ENCODE measurements around the gene MED28. TPM values are rescaled to one million over a fixed set of nuclear protein-coding genes. Genes with fewer than 3 reads are reported as not detected.
"Not testable (repeated sequence)": the region's sequence is repeated elsewhere in the genome, so short reads cannot be mapped to it uniquely, and the experiment has no call there.

The MED28 gene, protein sequence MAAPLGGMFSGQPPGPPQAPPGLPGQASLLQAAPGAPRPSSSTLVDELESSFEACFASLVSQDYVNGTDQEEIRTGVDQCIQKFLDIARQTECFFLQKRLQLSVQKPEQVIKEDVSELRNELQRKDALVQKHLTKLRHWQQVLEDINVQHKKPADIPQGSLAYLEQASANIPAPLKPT
- 10 to 100 TPM; 48.6 to 49.9 TPM for total RNA-seq

DNA sequence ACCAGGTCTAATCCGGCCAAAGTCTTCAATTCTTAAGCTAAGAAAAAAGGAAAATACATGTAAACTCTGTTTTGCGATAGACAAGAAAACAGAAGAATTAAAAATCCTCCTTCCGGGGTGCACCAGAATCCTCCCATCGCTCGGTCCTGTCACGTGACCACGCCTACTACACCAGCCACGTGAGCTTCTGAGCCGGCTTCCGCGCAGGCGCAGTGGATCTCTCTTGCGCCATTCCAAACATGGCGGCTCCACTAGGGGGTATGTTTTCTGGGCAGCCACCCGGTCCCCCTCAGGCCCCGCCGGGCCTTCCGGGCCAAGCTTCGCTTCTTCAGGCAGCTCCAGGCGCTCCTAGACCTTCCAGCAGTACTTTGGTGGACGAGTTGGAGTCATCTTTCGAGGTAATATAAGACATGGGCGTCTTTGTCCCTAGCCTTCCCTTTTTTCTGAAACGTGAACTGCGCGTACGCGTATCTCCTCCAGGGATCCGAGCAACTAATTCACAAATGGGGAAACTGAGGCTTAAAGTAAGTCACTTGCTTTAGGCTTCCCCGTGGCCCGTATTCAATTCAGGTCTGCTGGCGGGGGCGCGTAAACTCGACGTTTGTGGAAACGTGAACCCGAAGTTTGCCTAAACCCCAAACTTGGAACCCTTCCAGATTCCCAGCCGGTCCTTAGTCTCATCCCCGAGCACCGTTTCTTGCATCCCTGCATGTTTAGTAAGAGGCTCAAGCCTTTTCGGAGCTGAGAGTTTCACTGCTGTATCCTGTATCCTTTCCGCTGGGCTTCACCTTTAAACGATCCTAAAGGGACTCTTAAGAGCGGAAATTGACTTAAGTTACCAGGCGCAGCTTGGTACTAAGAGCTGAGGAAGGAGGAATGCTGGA, at the start of gene MED28:
Gene MED28, plus strand, starts transcription at position 226 of the 884 bp plus-strand sequence. Its CDS starts 14 bp downstream, at position 240.
- H3K27me3 Mint-ChIP-seq, result no peaks in the 10 kb centered on the region
- DNase-seq, result peak; percentile 96
- ChIA-PET CTCF (interaction anchor here (0.6 to 2.4 kb wide), 11 partner anchors 10 to 203 kb away, joined by 3 to 13 read pairs (median 3); partner anchors contain the start of genes DCAF16, LAP3 and NCAPG), POLR2A (interaction anchor here (0.7 to 7.2 kb wide), 23 partner anchors 9 to 408 kb away, joined by 3 to 146 read pairs (median 4); partner anchors contain the start of genes DCAF16, LAP3 and NCAPG)
- no peaks in the 10 kb centered on the region for H3K9me3 Mint-ChIP-seq
- H3K36me3 Mint-ChIP-seq (ENCODE audit: low read depth), result peaks cover 30% of the 10 kb centered on the region
- H3K27ac Mint-ChIP-seq, result peak within 1 kb of the TSS; percentile 93
- H3K4me3 Mint-ChIP-seq, result peak within 1 kb of the TSS; percentile 97
- H3K4me1 Mint-ChIP-seq, result peaks cover 52% of the 10 kb centered on the region

DNA sequence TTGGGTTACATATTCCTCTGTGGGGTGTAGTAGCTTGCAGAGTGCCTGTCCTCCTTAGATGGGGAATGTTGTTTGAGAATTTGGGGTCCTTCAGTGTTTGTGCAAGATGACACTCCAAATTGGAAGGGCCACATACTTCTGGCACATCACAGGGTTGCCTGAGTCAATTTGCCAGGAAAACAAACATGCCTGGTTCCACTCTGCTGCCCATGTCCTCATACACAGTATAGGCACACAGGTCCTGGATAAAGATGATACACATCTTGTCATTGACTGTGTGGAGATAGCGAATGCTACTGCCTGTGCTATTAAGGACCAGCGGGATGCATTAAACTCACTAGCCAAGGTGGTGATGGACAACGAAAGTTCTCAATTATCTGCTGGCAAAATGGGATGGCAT, 48.6 kb upstream of the MED28 start:
- POLR2A ChIA-PET, result no interaction called here
- H3K27me3 Mint-ChIP-seq, result peaks cover 6% of the 10 kb centered on the region
- H3K4me1 Mint-ChIP-seq, result no peaks in the 10 kb centered on the region
- no peaks in the 10 kb centered on the region for H3K36me3 Mint-ChIP-seq (ENCODE audit: low read depth)
- no peak overlapping the region for H3K4me3 Mint-ChIP-seq
- no peak for DNase-seq
- CTCF ChIA-PET, result interaction anchor here (0.8 kb wide), 1 partner anchor 17 kb away, joined by 4 read pairs; no protein-coding TSS in a partner anchor
- no peaks in the 10 kb centered on the region for H3K9me3 Mint-ChIP-seq
- H3K27ac Mint-ChIP-seq, result no peak overlapping the region

DNA sequence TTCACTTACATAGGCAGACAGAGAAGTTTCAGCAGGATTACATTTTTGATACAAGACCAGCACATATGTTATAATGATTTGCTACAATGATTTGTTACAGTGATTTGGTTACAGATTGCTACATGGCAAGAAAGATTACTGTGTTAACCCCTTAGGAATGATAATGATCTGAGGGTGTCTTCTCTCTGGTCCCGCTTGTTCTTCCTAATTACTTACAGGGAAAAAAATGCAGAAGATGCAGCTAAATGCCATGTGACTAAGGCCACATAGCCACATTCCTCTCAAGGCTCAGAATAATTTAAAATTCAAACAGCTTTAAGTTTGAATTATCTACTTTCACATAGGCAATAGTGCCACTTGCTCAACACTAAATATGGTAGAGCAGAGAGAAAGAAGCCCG, 47.2 kb upstream of the MED28 start:
- Mint-ChIP-seq H3K9me3 (no peaks in the 10 kb centered on the region), H3K4me3 (no peak overlapping the region), H3K27ac (no peak overlapping the region), H3K4me1 (no peaks in the 10 kb centered on the region), H3K36me3 (ENCODE audit: low read depth) (no peaks in the 10 kb centered on the region), H3K27me3 (peaks cover 6% of the 10 kb centered on the region)
- ChIA-PET CTCF (interaction anchor here (0.8 kb wide), 1 partner anchor 18 kb away, joined by 8 read pairs; no protein-coding TSS in a partner anchor), POLR2A (interaction anchor here (0.7 kb wide), 1 partner anchor 10 kb away, joined by 3 read pairs; the partner anchor contains the start of gene LAP3)
- no peak for DNase-seq

DNA sequence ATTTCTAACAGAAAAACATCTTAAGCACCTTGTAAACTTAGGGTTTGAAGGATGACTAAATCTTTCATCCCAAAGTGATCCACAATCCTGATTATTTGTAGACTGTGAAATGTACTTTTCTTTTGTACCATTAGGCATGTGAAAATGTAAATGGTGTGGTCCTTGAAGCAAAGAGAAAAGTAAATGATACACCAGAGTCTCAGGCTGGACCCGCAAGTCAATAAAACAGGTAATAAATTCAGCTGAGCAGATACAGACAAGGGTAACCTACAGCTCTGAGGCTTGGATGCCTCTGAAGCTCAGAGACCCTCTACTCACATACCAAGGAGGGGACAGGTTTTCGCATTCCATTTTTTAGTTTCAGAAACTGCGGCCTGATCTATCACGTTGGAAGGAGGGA, 40.2 kb upstream of the MED28 start:
- H3K36me3 Mint-ChIP-seq (ENCODE audit: low read depth), result peaks cover 16% of the 10 kb centered on the region
- no peak for DNase-seq
- H3K4me1 Mint-ChIP-seq, result peaks cover 20% of the 10 kb centered on the region
- CTCF ChIA-PET, result interaction anchor here (1.0 to 1.6 kb wide), 2 partner anchors 25 to 234 kb away, joined by 5 to 6 read pairs; no protein-coding TSS in a partner anchor
- POLR2A ChIA-PET, result interaction anchor here (1.0 to 2.1 kb wide), 2 partner anchors 40 to 236 kb away, joined by 3 to 8 read pairs; partner anchors contain the start of genes DCAF16, MED28 and NCAPG
- H3K27me3 Mint-ChIP-seq, result no peaks in the 10 kb centered on the region
- H3K27ac Mint-ChIP-seq, result no peak overlapping the region
- no peaks in the 10 kb centered on the region for H3K9me3 Mint-ChIP-seq
- no peak overlapping the region for H3K4me3 Mint-ChIP-seq

DNA sequence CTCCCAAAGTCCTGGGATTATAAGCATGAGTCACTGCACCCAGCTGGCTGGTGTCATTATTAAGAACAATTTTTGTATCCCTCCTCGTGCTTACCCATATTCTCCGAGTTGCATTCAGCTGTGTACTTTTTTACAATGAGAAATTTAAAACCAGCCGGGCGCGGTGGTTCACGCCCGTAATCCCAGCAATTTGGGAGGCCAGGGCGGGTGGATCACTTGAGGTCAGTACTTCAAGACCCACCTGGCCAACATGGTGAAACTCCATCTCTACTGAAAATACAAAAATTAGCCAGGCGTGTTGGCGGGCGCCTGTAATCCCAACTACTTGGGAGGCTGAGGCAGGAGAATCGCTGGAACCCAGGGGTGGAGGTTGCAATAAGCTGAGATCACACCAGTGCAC, 39.3 kb upstream of the MED28 start:
- peaks cover 25% of the 10 kb centered on the region for H3K36me3 Mint-ChIP-seq (ENCODE audit: low read depth)
- POLR2A ChIA-PET, result interaction anchor here (0.9 to 4.6 kb wide), 5 partner anchors 21 to 235 kb away, joined by 3 to 146 read pairs (median 4); partner anchors contain the start of genes DCAF16, MED28 and NCAPG

DNA sequence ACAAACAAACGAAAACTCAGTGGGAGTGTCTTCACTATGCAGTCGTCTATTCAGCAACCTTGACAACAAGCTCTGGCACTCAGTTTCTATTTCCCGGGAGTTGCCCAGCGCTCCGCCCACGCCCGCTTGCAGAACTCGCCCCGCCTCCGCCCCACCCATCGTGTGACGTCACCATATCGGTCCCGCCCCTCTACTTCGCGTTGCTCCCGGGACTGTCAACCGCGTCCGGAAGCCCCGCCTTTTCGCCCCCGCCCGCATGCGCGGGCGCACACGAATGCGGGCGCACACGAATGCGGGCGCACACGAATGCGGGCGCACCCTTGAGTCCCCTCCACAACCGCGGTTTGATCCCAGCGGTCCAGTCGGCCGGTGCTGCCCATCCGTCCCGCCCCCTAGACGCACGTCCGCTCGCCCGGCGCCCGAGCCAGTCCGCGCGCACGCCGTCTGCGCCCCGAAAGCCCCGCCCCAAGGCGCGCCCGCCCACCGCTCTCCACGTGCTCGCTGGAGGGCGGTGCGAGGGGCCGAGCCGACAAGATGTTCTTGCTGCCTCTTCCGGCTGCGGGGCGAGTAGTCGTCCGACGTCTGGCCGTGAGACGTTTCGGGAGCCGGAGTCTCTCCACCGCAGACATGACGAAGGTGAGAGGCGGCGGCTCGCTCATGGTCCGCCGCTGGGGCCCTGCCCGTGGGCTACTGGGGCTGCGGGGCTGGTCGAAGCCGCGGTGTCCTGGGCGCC, 37.3 kb upstream of the MED28 start, which contains the start of gene LAP3:
Gene LAP3, plus strand, starts transcription at position 267 of the 733 bp plus-strand sequence. Its CDS starts 268 bp downstream, at position 535.
- peaks cover 43% of the 10 kb centered on the region for H3K4me1 Mint-ChIP-seq
- H3K27me3 Mint-ChIP-seq, result no peaks in the 10 kb centered on the region
- H3K9me3 Mint-ChIP-seq, result no peaks in the 10 kb centered on the region
- POLR2A ChIA-PET, result interaction anchor here (0.6 to 4.6 kb wide), 14 partner anchors 10 to 240 kb away, joined by 3 to 146 read pairs (median 4); partner anchors contain the start of genes DCAF16, MED28, NCAPG and QDPR
- peak within 1 kb of the TSS; percentile 97 for H3K4me3 Mint-ChIP-seq
- H3K36me3 Mint-ChIP-seq (ENCODE audit: low read depth), result peaks cover 44% of the 10 kb centered on the region
- peak; percentile 99 for DNase-seq
- peak within 1 kb of the TSS; percentile 99 for H3K27ac Mint-ChIP-seq
- CTCF ChIA-PET, result interaction anchor here (0.8 to 4.7 kb wide), 4 partner anchors 28 to 233 kb away, joined by 3 to 37 read pairs (median 10); partner anchors contain the start of genes DCAF16, MED28 and NCAPG

More for the DNA sequence above, 39.3 kb upstream of the MED28 start:
- peaks cover 29% of the 10 kb centered on the region for H3K4me1 Mint-ChIP-seq
- not testable (repeated sequence) for H3K4me3 Mint-ChIP-seq, H3K9me3 Mint-ChIP-seq, H3K27me3 Mint-ChIP-seq, DNase-seq
- H3K27ac Mint-ChIP-seq, result peak overlapping the region; percentile 35
- CTCF ChIA-PET, result interaction anchor here (0.6 to 4.7 kb wide), 4 partner anchors 21 to 235 kb away, joined by 3 to 37 read pairs (median 7); partner anchors contain the start of genes DCAF16 and NCAPG

DNA sequence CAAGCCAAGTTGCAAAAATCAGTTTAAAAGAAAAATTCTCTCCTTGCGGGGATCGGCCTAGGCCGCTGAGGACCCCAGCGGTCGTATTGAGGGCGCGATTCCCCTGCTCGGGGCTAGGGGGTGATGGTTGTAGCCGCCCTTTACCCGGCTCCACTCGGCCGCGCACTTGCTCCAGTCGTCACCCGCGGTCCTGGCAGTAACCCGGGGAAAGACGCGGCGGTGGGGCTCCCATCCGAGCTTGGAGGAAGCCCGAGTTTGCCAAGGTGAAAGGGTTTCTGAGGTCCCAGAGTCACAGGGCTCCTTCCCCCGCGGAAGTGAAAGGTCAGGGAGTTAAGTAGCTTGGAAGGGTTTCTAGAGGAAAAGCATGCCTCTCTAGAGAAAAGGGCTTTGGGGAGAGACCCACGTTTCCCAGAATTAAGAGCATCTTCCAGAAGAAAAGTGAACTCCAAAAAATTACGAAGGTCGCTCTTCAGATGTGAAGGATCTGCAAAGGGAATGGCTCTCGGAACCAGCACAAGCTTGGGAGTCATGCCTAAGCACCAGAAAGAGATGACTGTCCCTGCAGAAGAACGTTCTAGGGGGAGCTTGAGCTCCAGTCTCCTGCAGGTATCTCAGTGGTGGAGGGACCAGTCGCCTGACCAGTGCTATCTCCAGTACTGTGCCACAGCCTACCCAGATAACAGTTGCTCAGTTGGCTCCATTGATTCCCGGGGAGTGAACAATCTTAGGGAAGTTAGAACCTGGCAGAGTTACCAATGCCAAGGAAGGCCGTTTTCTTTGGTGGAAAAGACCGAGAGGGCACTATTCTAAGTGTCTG, 36.6 kb upstream of the MED28 start:
- Mint-ChIP-seq H3K27ac (peak overlapping the region; percentile 99), H3K36me3 (ENCODE audit: low read depth) (peaks cover 50% of the 10 kb centered on the region), H3K4me1 (peaks cover 46% of the 10 kb centered on the region), H3K27me3 (no peaks in the 10 kb centered on the region), H3K9me3 (no peaks in the 10 kb centered on the region), H3K4me3 (peak overlapping the region; percentile 97)
- ChIA-PET CTCF (interaction anchor here (0.7 to 4.7 kb wide), 8 partner anchors 15 to 232 kb away, joined by 3 to 37 read pairs (median 4); partner anchors contain the start of genes DCAF16, MED28 and NCAPG), POLR2A (interaction anchor here (0.9 to 4.6 kb wide), 19 partner anchors 9 to 444 kb away, joined by 3 to 146 read pairs (median 6); partner anchors contain the start of genes DCAF16, LCORL, MED28 and NCAPG)
- peak; percentile 27 for DNase-seq

DNA sequence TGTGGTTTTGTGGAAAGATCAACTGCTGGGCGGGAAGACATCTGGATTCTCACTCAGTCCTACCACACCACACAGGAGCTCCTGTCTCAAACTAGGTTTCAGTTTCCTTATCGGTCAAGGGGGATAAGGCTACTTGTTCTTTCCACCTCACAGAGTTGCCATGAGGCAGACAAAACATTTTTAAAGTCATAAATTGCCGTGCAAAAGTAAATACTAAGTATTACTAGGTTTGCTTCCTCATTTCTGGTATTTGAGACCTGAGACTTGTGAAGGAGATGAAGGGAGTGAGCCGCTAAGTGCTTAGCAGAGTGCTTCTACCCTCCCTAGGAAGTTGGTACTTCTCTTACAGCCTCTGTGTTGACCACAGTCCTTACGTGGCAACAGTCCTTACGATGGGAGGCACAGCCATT, 36.0 kb upstream of the MED28 start:
- peaks cover 56% of the 10 kb centered on the region for H3K36me3 Mint-ChIP-seq (ENCODE audit: low read depth)
- H3K27ac Mint-ChIP-seq, result peak overlapping the region; percentile 99
- H3K4me3 Mint-ChIP-seq, result peak overlapping the region; percentile 97
- ChIA-PET CTCF (interaction anchor here (1.0 to 4.7 kb wide), 7 partner anchors 16 to 252 kb away, joined by 3 to 37 read pairs (median 4); partner anchors contain the start of genes DCAF16, MED28 and NCAPG), POLR2A (interaction anchor here (0.9 to 4.6 kb wide), 17 partner anchors 9 to 444 kb away, joined by 3 to 146 read pairs (median 6); partner anchors contain the start of genes DCAF16, LCORL, MED28 and NCAPG)
- H3K4me1 Mint-ChIP-seq, result peaks cover 46% of the 10 kb centered on the region
- DNase-seq, result peak; percentile 24
- H3K27me3 Mint-ChIP-seq, result no peaks in the 10 kb centered on the region
- no peaks in the 10 kb centered on the region for H3K9me3 Mint-ChIP-seq

DNA sequence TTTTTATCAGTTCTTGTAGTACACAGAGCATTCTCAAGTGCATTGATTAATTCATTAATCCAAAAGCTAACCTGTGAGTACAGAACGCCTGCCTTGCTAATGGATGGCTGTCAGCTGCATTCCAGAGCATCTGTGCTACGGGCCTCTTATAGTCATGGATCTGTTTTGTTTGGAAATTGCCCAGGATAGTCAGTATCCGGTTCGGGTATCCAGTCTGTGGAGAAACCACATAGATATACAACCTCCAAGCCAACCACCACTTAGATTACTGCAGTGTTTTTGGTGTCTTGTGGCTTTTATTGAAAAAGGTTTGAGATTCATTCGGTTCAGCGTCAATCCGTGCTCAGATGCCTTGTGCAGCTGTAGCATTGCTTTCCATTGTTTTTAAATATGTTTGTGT, 33.5 kb upstream of the MED28 start:
- H3K27ac Mint-ChIP-seq, result no peak overlapping the region
- no peaks in the 10 kb centered on the region for H3K27me3 Mint-ChIP-seq
- DNase-seq, result no peak
- ChIA-PET POLR2A (no interaction called here), CTCF (no interaction called here)
- H3K4me1 Mint-ChIP-seq, result peaks cover 43% of the 10 kb centered on the region
- H3K4me3 Mint-ChIP-seq, result no peak overlapping the region
- H3K9me3 Mint-ChIP-seq, result no peaks in the 10 kb centered on the region
- H3K36me3 Mint-ChIP-seq (ENCODE audit: low read depth), result peaks cover 81% of the 10 kb centered on the region

DNA sequence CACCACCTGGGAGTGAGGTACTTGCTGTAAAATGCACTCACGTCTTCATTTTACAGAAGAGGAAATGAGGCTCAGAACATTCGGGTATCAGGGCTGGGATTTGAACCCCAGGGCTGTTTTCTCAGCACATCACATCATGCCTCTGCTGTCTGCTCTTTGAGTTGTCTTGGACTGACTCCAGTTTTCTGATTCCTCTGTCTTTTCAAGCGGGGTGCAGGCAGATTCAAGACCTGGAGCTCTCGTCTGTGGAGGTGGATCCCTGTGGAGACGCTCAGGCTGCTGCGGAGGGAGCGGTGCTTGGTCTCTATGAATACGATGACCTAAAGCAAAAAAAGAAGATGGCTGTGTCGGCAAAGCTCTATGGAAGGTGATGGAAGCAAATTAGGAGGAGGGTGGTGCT, 31.2 kb upstream of the MED28 start:
- DNase-seq, result no peak
- no peak overlapping the region for H3K4me3 Mint-ChIP-seq
- peaks cover 42% of the 10 kb centered on the region for H3K4me1 Mint-ChIP-seq
- no peak overlapping the region for H3K27ac Mint-ChIP-seq
- CTCF ChIA-PET, result interaction anchor here (1.3 kb wide), 1 partner anchor 34 kb away, joined by 7 read pairs; no protein-coding TSS in a partner anchor
- H3K9me3 Mint-ChIP-seq, result no peaks in the 10 kb centered on the region
- POLR2A ChIA-PET, result interaction anchor here (1.3 to 2.5 kb wide), 2 partner anchors 9 to 30 kb away, joined by 4 to 14 read pairs; partner anchors contain the start of gene MED28
- H3K36me3 Mint-ChIP-seq (ENCODE audit: low read depth), result peaks cover 93% of the 10 kb centered on the region
- H3K27me3 Mint-ChIP-seq, result no peaks in the 10 kb centered on the region

DNA sequence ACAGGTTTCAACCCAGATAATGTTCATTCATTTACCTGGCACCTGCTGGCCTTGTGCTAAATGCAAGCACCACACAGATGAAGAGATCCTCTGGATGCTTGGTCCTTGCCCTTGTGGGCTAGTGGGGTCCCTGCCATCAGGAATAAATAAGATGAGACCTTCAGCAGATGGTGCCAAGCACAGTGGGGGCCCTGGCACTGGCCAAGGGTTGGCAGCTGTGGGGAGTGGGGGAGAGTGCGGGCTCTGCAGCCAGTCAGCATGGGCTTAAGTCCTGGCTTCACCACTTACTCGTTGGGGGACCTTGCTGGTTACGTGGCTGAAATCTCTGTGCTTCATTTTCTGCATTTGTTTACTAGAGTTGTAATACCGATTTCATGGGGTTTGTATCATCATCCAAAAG, 30.5 kb upstream of the MED28 start:
- H3K4me3 Mint-ChIP-seq, result no peak overlapping the region
- ChIA-PET CTCF (interaction anchor here (1.3 kb wide), 1 partner anchor 35 kb away, joined by 7 read pairs; no protein-coding TSS in a partner anchor), POLR2A (interaction anchor here (0.7 to 2.5 kb wide), 4 partner anchors 8 to 34 kb away, joined by 3 to 14 read pairs (median 4); partner anchors contain the start of gene MED28)
- H3K36me3 Mint-ChIP-seq (ENCODE audit: low read depth), result peaks cover 93% of the 10 kb centered on the region
- no peaks in the 10 kb centered on the region for H3K9me3 Mint-ChIP-seq
- no peaks in the 10 kb centered on the region for H3K27me3 Mint-ChIP-seq
- no peak overlapping the region for H3K27ac Mint-ChIP-seq
- peaks cover 39% of the 10 kb centered on the region for H3K4me1 Mint-ChIP-seq
- DNase-seq, result no peak

Measured in activated CD4-positive, alpha-beta memory T cell treated with anti-CD3 and anti-CD28 coated beads, Interleukin-2, amount 10 ng/mL, durations not matched to agents 7 days and 5 days (primary cell).